Testis (tissue), 3 donors: ENCODE results near the gene IL1RAPL1. TPM values are rescaled to one million over a fixed set of nuclear protein-coding genes. Genes with fewer than 3 reads are reported as not detected.
"Not testable (repeated sequence)": the region's sequence is repeated elsewhere in the genome, so short reads cannot be mapped to it uniquely, and the experiment has no call there.

ENCODE experiments used
- DNase-seq: peaks from one replicate; pipeline ENCODE4 v3.0.0-alpha.2; 2019
- H3K27ac ChIP-seq, 2 donors: fragments of 200-600 bp; sonication (generic); one replicate each; pipeline ENCODE4 v1.5.1; 2019
- H3K27me3 ChIP-seq: fragments of 200-600 bp; sonication (generic); one replicate; pipeline ENCODE4 v1.5.1; 2019
- H3K36me3 ChIP-seq: fragments of 200-600 bp; sonication (generic); one replicate; pipeline ENCODE4 v1.5.1; 2017; ENCODE audit warnings: low read depth; ENCODE audit errors: missing control alignments
- H3K4me1 ChIP-seq: fragments of 200-600 bp; sonication (generic); one replicate; pipeline ENCODE4 v1.5.1; 2019
- H3K4me3 ChIP-seq, 2 donors: fragments of 200-600 bp; sonication (generic); one replicate each; pipeline ENCODE4 v1.5.1; 2017 to 2019
- H3K9me3 ChIP-seq: fragments of 200-600 bp; sonication (generic); one replicate; pipeline ENCODE4 v1.5.1; 2017
- CTCF ChIP-seq, 3 experiments: fragments of 450-650 bp in 2 of 3; fragments of 200-600 bp in 1 of 3; sonication (generic) in 1 of 3; IDR thresholded peaks; one replicate each; pipeline ENCODE4 v1.5.1; 2016 to 2019; ENCODE audit warnings: antibody characterized with exemption in 3 of 3, mild to moderate bottlenecking in 2 of 3, moderate library complexity in 1 of 3
- POLR2A ChIP-seq: fragments of 450-650 bp; IDR thresholded peaks from one replicate; pipeline ENCODE4 v1.6.1; 2017; ENCODE audit warnings: antibody characterized with exemption, mild to moderate bottlenecking, moderate library complexity
- WGBS, 2 donors: methylation state at CpG; one replicate each; pipeline ENCODE4 v1.1.5; 2018; 5-methylcytosine and 5-hydroxymethylcytosine counted together
- intact Hi-C: fragments of 100-400 bp; cut with DNase I; formaldehyde crosslinking; loops from one replicate; pipeline ENCODE4 v1.15.1; 2023; ENCODE audit warnings: low total_unique reads
- polyA plus RNA-seq: library from polyadenylated mRNA; stranded (reverse); fragments of 350-450 nt; fragmentation: Illumina TruSeq; extraction: RNeasy Lipid Tissue Mini Kit (QIAGEN cat#74804); gene quantifications from one replicate; pipeline ENCODE4 v1.2.3, GENCODE V29; 2014; ENCODE audit warnings: low read depth, low replicate concordance; ENCODE audit not compliant: insufficient read depth
- total RNA-seq, 2 donors: library from RNA; depleted of rRNA; stranded (reverse); fragments of >200 nt; gene quantifications; one replicate each; pipeline ENCODE4 v1.2.3, GENCODE V29; 2016

IL1RAPL1 gene
- total and polyA plus RNA-seq, 3 donors from 2014 or later = 0.13 to 0.94 (median 0.93) TPM

GRCh38 chrX:29348288-29348687 is 761.0 kb downstream of the IL1RAPL1 start:
- H3K4me1 ChIP-seq = no peaks in the 10 kb centered on the region
- H3K27me3 ChIP-seq = no peaks in the 10 kb centered on the region
- H3K36me3 ChIP-seq = no peaks in the 10 kb centered on the region
- no peak overlapping the region for H3K4me3 ChIP-seq
- intact Hi-C loops = no loop called here
- no peak for TF ChIP-seq CTCF (IDR thresholded peaks at IDR 0.05)
- no peak for TF ChIP-seq POLR2A
- no peak overlapping the region for H3K27ac ChIP-seq
- no peaks in the 10 kb centered on the region for H3K9me3 ChIP-seq
- DNase-seq = no peak

DNA sequence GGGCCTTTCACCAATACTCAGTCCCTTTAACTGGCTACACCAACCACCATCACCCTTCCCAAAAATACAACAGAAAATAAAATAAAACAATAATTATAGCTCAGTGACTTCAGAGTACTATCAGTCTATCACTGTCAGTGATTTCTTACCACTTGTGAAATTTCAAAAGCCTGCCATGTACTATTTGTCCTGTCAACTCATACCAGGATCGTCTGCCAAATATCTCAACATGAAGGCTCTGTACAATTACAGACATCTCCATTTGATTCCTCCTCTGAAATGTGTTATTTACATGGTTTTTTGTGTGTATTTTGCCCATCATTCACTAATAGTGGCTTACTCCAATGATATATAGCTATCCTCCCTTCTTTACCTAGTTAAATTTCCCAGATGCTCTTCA is 772.0 kb downstream of the IL1RAPL1 start:
- no peaks in the 10 kb centered on the region for H3K9me3 ChIP-seq
- intact Hi-C loops = no loop called here
- WGBS, 2 donors = 95 to 100% methylated on average over 1 of the region's 1 CpG
- no peak overlapping the region for H3K4me3 ChIP-seq
- DNase-seq = no peak
- no peaks in the 10 kb centered on the region for H3K27me3 ChIP-seq
- no peaks in the 10 kb centered on the region for H3K36me3 ChIP-seq
- TF ChIP-seq POLR2A (no peak), CTCF (IDR thresholded peaks at IDR 0.05) (no peak)
- H3K4me1 ChIP-seq = no peaks in the 10 kb centered on the region
- no peak overlapping the region for H3K27ac ChIP-seq

DNA sequence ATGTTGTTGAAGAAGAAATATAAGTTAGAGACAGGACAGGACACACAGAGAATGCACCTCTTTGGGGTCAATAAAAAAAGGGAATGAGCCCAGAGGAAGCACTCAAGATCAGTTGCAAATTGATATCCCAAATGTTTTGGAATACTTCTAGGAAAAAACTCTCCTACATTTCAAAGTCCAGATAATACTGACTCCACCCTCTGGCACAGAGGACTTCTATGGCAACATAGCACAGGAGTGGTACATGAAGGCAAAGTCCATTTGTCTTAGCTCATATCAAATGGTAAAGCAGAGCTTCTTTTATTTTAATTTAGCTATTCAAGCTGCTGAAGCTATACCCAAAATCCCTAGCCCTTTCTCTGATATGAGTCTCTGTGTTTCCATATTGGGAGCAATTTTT is 787.5 kb downstream of the IL1RAPL1 start:
- H3K4me1 ChIP-seq, intact Hi-C loops, H3K4me3 ChIP-seq, H3K27ac ChIP-seq, H3K27me3 ChIP-seq, DNase-seq, H3K9me3 ChIP-seq, H3K36me3 ChIP-seq: not testable (repeated sequence)

GRCh38 chrX:29376584-29376983 is 789.3 kb downstream of the IL1RAPL1 start:
- intact Hi-C loops = no loop called here
- Histone ChIP-seq H3K27ac (no peak overlapping the region), H3K4me1 (no peaks in the 10 kb centered on the region), H3K9me3 (no peaks in the 10 kb centered on the region), H3K4me3 (no peak overlapping the region), H3K27me3 (no peaks in the 10 kb centered on the region), H3K36me3 (no peaks in the 10 kb centered on the region)
- TF ChIP-seq POLR2A = no peak
- no peak for TF ChIP-seq CTCF (IDR thresholded peaks at IDR 0.05)
- 80 to 100% methylated on average over 1 of the region's 1 CpG for WGBS, 2 donors
- DNase-seq = no peak

DNA sequence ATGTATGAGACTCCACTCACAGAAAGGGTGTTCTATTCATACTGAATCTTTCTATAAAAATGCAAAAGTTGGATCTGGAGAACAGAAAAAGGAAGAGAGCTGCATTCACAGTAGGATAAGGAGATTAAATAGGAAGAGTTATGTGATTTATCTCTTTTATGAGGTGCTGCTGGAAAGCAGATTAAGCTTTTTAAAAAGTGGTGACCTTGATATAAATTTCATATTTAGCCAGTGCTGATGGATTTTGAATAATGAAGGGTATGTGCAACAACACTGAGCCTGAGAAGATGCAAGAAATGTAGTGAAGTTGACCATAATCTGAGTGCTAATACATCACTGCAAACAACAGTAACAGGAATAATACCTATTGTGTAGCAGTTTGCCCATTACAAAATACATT is 795.6 kb downstream of the IL1RAPL1 start:
- Histone ChIP-seq H3K4me1 (no peaks in the 10 kb centered on the region), H3K4me3 (no peak overlapping the region), H3K27ac (no peak overlapping the region), H3K9me3 (no peaks in the 10 kb centered on the region), H3K36me3 (no peaks in the 10 kb centered on the region), H3K27me3 (no peaks in the 10 kb centered on the region)
- no peak for DNase-seq
- intact Hi-C loops = no loop called here
- TF ChIP-seq CTCF (IDR thresholded peaks at IDR 0.05) (no peak), POLR2A (no peak)
